HPDE6-E6E7 (cell line): ENCODE data around the gene ADAMTSL2.

Source experiments
- DNase-seq: peaks from one replicate; pipeline ENCODE4 v3.0.0; 2011; ENCODE audit warnings: missing footprints; ENCODE audit errors: extremely low spot score

ADAMTSL2 gene

DNA sequence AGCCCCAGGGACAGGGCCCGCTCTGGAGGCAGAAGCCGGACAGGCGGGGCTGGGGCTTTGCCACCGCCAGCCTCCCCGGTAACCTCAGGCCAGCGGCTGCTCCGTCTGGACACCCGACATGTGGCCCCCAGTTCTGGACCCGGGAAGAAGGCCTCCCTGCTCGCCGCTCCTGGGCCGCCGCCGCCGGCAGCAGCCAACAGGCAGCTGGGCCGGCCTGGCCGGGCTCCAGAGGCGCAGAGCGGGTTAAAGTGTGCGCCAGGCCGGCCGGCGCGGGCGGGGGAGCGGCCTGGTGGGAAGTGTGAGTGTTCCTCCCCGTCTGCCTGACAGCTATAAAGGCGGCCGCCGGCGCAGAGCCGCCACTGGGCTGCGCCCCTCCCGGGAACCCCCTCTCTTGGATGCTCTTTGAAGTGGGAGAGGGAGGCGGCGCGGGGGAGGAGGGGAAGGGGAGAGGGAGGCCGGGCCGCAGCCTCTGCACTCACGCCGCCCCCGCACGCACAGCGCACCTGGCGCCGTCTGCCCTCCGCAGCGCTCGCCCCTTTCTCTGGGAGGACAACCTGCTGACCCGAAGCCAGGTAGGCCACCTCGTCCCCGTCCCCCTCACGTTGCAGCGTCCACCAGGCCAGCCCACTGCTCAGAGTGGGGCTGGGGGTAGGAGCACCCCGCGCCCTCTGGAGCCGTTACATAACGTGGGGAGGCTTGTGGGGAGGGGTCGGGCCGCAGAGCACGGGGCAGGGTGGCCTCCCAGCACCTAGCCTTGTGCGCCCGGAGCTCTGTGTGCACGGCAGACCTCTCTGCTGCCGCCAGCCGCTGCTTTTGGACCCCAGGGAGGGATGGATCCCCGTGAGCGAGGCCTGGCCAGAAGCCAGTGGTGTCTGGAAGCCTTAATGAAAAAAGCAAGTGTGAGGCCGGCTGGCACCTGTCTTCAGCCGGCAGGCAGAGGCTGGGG is at the start of gene ADAMTSL2:
ADAMTSL2 (plus strand) TSS at position 359 of the 946 bp plus-strand sequence. CDS start 2,009 bp downstream, outside the sequence.
- DNase-seq: no peak

DNA sequence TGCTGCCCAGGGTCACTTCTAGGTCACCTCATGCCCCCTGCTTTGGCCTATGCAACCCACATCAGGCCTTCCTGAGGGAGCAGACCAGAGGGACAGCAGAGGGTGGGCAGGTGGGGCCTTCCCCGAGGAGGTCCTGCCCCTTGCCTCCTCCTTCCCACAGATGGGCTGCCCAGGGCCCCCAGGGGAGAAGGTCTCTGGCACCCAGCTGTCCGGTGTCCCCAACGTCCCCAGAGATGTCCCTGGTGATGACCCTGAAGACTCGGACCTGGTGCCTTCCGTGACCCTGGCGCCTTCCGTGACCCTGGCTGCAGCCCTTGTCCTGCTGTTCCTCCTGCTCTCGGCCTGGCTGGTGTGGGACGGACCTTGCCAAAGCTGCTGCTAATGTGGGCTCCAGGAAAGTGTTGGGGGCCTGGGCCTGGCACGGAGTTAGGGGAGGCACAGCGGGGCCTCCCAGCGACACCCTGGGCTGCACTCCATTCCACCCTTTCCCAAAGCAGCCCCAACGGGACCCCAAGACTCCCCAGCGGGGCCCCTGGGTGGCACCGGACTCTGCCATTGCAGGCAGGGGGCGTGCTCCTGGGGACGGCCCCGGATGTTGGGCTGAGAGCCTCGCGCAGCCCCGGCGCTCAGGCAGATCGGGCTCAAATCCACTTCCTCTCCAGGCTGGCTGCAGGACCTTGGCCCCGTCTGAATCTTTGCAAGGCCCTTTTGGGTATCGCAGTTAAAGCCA is 48.8 kb upstream of the ADAMTSL2 start:
- no peak for DNase-seq

DNA sequence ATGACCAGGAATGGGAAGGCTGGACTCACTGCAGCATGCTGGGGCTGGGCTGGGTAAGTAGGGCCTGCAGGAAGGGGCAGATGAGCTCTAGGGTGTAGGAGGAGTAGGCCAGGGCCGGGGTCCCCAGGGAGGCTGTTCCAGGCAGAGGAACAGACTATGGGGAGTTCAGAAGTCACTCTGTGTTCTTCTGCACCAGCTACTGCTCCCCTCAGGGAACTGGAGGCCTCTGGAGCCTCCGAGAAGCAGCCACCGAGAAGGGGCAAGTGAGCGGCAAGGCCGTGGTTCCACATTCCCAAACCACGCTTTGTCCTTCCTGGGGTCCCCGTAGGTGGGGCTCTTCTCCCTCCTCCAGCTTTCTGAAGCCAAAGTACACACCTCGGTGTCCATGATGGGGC is 47.2 kb upstream of the ADAMTSL2 start:
- no peak for DNase-seq

DNA sequence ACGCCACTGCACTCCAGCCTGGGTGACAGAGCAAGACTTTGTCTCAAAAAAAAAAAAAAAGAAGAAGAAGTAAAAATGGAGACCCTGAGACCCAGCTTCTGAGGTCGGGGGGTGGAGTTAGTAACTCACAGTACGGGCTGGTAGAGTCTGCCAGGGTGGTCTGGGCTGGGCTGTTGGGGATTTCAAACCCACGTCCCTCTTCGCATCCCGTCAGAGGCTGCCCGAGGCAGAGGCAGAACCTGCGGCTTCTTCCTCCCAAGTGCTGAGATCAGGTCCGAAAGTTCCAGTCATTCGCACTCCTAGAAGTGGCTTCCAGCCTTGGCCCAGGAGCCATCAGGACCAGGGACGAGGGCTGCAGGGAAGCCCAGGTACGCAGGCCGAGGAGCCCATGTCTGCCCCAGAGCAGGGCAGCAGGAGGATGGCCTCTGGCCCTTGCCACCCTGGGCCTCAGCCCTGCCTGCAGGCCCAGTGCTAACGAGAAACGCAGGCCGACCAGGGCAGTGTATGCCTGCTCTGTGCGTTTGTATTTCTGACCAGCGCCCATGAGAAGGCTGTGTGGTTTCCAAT is 45.7 kb upstream of the ADAMTSL2 start:
- DNase-seq: no peak

DNA sequence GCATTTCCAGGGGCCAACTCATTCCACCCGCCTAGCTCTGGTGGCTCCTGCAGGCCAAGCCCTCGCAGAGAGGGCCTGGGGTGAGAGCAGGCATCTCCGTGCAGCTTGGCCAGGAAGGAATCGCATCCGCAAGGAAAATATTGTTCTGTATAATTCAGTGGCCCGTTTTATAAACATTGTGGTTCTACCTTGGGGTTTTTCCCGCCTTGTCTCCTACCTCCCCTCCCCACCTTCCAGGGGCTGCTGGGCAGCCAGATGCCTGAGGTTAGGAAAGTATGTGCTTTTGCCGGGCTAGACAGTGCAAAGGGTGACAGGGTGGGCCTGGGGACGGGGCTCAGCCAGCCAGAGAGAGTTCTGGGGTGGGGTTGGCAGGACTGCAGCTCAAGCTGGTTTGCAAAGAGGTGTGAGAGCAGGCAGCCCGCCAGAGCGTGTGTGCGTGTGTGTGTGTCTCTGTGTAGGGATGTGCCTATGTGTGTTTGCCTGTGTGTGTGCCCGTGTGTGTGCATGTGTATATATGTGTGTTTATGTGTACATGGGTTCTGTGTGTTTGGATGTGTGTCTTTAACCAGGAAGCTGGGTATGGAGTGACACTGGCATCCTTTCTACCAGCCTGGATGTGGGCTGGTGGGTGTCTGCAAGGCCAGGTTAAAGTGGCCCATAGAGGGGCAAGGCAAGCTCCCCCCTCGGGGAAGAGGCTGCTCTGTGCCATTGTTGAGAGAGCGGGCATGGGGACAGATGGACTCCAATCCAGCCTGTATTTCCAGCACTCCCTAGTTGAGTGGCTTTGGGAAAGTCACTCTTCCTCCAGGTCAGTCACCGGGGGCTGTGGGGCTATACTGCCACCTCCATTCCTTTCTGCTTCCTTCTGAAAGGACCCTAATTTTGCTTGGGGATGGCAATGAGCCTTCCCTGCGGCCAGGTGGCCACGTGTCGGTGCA is 45.0 kb upstream of the ADAMTSL2 start:
- no peak for DNase-seq

DNA sequence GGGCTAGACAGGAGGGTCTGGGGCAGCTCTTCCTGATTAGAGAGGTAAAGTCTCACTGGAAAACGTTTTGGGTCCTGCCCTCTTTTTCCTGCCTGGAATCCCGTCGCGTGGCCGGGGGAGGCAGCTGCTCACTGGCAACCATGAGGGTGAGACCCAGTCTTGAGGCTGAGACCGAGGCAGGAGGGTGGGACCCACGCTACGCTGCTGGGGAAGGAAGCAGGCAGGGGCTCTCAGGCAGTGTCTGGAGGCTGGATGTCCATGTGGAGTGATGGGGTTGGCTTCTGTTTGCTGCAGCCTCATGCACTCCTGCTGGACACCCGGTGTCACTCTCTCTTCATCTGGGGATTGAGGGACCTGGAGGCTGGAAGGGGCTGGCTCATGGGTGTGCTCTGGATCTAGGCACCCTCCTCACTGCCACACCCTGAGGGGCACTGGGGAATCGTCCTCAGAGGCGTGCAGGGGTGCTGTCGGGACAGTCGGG is 44.3 kb upstream of the ADAMTSL2 start:
- DNase-seq: no peak

DNA sequence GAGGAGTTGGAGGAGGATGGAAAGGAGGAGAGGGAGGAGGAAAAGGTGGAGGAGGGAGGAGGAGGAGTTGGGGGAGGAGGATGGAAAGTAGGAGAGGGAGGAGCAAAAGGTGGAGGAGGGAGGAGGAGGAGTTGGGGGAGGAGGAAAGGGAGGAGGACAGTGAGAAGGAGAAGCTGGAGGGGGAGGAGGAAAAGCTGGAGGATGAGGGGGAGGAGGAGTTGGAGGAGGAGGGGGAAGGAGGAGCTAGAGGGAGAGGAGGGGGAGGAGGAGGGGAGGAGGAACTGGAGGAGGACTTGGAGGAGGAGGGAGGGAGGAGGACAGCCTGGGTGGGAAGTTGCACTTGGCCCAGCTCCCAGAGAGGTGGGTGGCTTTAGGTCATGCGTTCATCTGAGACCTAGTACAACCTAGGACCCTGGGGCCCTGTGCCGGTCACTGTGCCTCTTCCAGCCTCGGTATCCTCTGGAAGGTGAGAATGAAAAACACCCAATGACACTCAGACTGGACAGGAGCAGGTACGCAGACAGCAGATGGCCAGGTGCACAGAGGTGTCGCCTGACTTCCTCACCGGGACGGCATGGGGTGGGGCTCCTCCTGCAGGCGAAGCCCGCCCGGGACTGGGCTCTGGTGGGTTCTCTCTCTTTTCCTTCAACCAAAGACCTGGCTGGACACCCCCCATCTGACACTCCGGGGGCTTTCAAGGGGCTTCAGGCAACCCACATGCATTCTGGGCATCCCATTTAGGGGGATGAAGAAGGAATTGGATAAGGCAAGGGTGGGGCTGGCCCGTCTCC is 43.4 kb upstream of the ADAMTSL2 start:
- DNase-seq: no peak

DNA sequence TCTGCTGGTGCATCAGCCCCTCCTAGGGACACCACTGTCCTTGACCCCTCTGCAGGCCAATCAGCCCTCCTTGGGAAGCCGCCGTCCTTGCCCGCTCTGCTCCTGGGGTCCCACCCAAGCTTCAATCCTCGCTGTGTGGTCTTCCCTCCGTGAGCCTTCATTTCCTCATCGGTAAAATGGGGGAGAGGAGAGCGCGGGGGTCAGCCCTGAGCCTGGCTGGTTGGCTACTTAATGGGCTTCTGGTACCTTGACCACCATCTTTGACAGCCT is 42.9 kb upstream of the ADAMTSL2 start:
- no peak for DNase-seq

DNA sequence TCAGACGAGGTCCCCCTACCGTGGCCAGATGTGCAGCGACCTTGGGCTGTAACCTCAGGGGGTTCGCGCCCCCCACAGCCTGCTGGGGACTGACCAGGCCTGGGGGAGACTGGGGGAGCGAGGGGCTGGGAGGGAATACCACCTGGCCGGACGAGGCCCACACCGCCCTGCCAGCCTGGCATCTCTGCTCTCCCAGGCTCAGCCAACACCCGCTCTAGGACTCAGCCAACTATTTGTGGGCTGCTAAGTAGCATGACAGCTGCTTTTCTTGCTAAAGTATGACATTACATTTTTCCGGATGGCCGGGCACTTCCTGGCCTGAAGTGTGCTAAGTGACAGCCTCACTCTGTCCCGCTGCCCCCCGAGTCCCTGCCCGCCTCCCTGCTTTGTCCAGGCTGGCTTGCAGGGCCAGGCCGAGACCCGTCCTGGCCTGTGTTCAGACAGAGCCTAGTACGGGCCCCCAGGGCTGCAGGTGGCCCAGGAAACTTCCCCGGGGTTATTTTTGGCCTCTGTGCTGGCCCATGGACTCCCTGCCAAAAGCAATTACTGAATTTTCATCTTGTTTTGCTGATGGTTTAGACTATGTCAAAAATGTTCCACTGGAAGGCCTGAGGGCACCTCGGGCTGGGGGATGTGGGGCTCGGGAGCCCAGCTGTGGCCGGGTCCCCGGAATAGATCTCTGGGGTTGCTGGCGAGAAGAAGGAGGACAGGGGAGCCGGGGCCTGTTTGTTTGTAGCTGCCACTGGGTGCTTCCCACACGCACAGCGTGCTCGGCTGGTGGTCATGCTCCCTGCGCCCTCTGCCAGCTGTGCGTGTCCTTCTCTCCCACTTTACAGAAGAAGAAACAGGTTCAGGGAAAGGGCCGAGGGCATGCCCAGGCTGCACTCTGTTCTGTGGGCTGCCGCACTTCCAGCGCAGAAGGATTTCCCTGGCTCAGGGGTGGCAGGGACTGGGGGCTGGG is 42.2 kb upstream of the ADAMTSL2 start:
- DNase-seq: no peak

DNA sequence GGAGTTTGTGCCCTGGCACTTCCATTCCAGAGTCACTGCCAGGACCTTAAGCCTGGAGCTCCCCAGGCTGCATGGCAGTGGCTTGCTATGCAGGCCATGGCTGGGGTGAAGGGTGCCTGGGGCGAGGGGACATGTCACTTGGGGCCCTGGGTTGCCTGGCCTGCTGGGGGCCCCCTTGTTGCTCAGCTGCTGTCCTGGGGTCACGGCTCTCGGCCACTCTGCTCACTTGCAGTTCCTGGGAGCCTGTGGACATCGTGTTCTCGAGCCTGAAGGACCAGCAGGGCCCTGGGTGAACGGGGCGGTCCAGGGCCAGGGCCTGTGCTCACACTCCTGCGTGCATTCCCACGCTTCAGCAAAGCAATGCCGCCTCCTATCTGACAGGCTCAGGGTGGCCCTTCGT is 41.1 kb upstream of the ADAMTSL2 start:
- no peak for DNase-seq

DNA sequence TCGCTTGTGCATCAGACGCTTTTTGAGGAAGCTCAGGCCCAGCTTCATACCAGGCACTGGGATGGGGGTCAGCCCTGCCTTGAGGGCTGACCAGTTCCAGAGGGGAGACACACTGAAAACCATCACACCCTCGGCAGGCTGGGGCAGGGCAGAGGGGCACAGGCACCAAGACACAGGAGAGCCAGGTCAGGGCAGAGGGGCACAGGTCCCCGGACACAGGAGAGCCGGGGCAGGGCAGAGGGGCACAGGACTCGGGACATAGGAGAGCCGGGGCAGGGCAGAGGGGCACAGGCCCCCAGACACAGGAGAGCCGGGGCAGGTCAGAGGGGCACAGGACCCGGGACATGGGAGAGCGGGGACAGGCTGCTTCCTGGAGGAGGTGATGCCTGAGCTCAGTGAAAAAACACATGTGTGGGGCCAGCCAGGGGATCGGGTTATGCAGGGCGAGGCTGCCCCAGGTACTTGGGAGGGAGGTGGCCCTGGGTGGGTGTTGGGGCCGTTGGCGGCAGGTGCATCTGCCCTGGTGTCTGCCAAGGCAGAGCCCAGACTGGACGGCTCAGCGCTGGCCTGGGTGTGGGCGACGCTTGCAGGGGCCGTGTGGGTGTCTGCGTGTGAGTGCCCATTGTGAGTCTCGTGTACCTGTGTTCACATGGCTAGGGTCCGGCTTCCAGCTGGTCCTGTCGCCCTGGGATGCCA is 40.5 kb upstream of the ADAMTSL2 start:
- DNase-seq: no peak

DNA sequence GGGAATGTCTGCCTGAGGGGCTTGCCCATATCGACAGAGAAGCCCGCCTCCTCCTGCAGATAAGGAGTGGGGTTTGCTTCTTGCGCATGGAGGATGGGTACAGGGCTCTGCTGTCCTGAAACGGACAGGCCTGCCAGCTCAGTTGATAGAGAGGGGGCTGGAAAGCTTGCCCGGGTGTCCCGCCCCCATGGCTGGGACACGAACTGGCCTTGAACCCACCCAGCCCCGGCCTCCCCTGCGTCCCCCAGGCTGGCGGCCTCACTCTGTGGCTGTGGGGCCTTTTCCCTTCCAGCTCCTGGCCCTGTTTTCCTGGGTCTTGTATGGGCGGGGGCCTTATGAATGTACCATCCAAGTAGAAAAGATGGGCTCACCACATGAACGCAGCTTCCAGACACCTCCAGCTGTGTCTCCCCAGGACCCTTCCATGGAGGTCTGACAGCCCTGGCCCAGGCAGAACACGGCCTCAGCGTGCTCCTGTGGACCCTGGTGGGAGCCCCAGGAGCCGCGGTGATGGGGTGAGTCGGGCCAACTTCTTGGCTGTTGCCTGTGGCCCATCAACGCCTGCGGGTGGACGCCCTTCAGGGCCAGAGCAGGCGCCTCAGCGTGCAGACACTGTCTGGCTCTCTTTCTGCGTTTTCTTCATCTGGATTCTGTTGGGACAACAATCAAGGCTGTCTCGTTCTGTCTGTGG is 39.7 kb upstream of the ADAMTSL2 start:
- DNase-seq: no peak

DNA sequence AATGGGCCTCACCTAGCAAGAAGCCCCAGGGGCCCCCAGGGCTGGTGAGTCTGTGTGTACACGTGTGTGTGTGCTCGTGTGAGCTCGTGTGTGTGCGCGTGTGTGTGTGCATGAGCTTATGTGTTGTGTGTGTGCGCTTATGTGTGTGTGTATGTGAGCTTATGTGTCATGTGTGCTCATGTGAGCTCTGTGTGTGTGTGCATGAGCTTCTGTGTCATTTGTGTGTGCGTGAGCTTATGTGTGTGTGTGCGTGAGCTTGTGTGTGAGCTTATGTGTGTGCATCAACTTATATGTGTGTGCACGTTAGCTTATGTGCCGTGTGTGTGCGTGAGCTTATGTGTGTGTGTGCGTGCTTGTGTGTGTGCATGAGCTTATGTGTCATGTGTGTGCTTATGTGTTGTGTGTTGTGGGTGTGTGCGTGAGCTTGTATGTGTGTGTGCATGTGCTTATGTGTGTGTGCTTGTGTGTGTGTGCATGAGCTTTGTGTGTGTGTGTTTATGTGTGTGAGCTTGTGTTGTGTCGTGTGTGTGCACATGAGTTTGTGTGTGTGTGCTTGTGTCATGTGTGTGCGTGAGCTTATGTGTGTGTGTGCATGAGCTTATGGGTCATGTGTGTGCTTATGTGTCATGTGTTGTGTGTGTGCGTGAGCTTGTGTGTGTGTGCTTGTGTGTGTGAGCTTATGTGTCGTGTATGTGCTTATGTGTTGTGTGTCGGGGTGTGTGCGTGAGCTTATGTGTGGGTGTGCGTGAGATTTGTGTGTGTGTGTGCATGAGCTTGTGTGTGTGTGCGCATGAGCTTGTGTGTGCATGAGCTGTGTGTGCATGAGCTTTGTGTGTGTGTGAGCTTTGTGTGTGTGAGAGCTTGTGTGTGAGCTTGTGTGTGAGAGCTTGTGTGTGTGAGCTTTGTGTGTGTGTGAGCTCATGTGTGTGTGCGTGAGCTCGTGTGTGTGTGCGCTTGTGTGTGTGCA is 38.9 kb upstream of the ADAMTSL2 start:
- no peak for DNase-seq

DNA sequence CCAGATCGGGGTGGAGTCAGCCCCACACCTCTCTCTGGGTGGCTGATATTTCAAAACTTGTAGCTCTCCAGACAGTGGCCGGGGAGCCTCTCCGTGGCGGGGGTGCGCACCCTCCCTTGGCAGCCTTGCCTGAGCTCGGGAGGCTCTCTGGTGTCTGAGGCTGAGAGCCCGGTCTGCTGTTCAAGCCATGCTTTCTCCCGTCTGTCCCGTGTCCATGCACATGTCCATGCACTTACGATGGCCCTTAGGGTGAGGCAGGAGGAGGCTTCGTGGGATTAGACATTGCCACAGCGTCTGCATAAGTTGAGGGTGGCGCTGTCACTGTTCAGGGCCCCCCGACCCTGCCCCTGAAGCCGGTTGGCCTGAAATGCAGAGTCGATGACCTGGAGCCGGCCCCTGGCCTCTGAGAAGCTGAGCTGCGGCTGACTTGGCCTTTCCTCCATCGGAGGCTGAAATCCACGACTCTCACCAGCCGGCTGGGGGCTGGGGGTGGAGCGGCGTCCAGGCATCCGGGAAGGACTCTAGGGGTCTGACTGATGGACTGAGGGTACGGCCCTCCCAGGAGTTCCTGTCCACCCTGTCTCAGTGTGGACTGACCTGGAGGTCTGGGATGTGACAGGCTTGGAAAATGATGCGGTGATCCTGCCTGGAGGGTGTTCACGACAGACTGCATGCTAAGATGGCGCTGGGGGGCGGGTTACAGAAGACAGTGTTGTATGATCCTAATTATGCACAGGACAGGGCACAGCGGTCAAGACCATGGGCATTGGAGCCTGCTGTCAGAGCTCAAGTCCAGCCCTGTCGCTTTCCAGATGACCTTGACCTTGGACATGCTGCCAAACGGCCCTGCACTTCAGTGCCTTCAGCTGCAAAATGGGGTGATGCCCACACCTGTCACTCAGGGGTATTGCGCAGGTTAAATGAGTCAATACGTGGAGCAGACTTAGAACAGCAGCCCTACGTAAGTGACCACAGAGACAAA is 37.4 kb upstream of the ADAMTSL2 start:
- DNase-seq: no peak

DNA sequence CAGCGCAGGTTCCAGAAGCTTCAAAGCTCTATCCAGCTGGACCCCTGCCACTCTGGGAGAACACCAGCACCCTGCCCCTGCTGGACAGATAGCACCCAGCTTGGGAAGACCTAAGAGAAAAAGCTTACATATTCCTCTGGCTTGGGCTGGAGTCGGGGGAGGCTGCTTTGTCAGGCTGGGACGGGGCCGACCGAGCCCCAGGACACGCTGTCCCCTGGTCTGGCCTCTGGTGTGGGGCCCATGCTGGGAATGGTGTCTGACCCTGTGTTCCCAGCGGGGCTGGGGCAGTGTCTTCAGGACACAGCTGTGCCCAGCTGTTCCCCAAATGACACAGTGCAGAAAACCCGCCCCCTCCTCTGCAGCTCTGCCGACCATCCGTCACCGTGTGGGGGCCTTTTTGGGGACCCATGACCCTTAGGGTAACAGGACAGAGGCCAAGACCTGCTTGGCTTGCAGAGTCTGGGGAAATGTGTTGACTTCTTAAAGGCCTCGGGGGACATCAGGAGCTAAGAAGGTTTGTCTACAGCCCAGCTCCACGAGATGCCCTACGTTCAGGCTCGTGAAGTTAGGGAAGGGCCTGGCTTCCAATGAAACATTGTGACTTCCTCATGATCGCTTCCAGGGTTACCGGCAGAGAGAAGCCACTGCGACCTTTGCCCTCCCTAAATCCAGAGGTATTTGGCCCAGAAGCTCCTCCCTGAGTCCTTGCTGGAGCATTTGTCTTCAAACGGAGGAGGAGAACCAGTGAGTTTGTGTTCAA is 35.2 kb upstream of the ADAMTSL2 start:
- no peak for DNase-seq
